H1 (cell line): ENCODE measurements around the gene SSX2B. TPM values are rescaled to one million over a fixed set of nuclear protein-coding genes. Genes with fewer than 3 reads are reported as not detected.

Experiments used
- polyA plus RNA-seq, 7 experiments: library from polyadenylated mRNA; depleted of rRNA in 3 of 7; stranded (reverse) in 5 of 7; unstranded in 2 of 7; fragments of >200 nt in 5 of 7; fragments of 200-250 nt in 2 of 7; gene quantifications; 1 replicate in 5 of 7; 2 replicates in 1 of 7; 4 replicates in 1 of 7; pipeline versions ENCODE4 v1.2.1 to v1.2.3, GENCODE V29; 2011 to 2013; ENCODE audit warnings: missing spikeins in 2 of 7, mixed read lengths in 2 of 7
- small RNA-seq: library from polyadenylated mRNA; stranded (forward); fragments of <200 nt; extraction: miRNeasy Mini kit (QIAGEN cat#:217004); gene quantifications from one replicate; pipeline ENCODE3, GENCODE V24; 2013; ENCODE audit not compliant: insufficient read depth
- total RNA-seq: library from RNA; stranded (reverse); fragmentation: NEBNext Ultra II Directional; extraction: Animal tissue kit (Norgen Biotek cat#: 25700); gene quantifications from 2 replicates; pipeline ENCODE4 v1.2.1, GENCODE V29; 2021

Gene SSX2B
- total and polyA plus RNA-seq, 2 of the 8 experiments (the other 6 are each of a cell fraction or from before 2014, with no cell fraction given) = not detected

Small RNAs within 50 kb of the gene (small RNA-seq; reads per million reads assigned to genes)
- gene AC244505.3 (not detected), gene AC244505.5 (not detected), gene AC244505.6 (not detected), gene AC244505.7 (not detected)

Other genes starting within 250 kb of the SSX2B start
- gene XAGE1B, start 234.2 kb upstream of the SSX2B start, total RNA-seq = not detected in 2 replicates
- not detected in 2 replicates for gene XAGE1B, start 234.2 kb upstream of the SSX2B start, polyA plus RNA-seq (2011; rRNA removed)
- not detected in 2 replicates for gene SSX7, start 96.4 kb upstream of the SSX2B start, total RNA-seq
- gene SSX7, start 96.4 kb upstream of the SSX2B start, polyA plus RNA-seq (2011; rRNA removed) = not detected in 2 replicates
- not detected in 2 replicates for gene SSX2, start 44.1 kb upstream of the SSX2B start, total RNA-seq
- not detected in 2 replicates for gene SSX2, start 44.1 kb upstream of the SSX2B start, polyA plus RNA-seq (2011; rRNA removed)
- gene SPANXN5, start 46.2 kb downstream of the SSX2B start, total RNA-seq = not detected in 2 replicates
- gene SPANXN5, start 46.2 kb downstream of the SSX2B start, polyA plus RNA-seq (2011; rRNA removed) = not detected in 2 replicates
- gene XAGE5, start 60.0 kb downstream of the SSX2B start, total RNA-seq = not detected in 2 replicates
- not detected in 2 replicates for gene XAGE5, start 60.0 kb downstream of the SSX2B start, polyA plus RNA-seq (2011; rRNA removed)
- not detected in 2 replicates for gene XAGE3, start 116.8 kb downstream of the SSX2B start, total RNA-seq
- gene XAGE3, start 116.8 kb downstream of the SSX2B start, polyA plus RNA-seq (2011; rRNA removed) = not detected in 2 replicates
- gene FAM156B, start 146.1 kb downstream of the SSX2B start, total RNA-seq = 9.1 and 10.7 TPM in 2 replicates
- gene FAM156B, start 146.1 kb downstream of the SSX2B start, polyA plus RNA-seq (2011; rRNA removed) = 31.3 and 36.2 TPM in 2 replicates
- 11.0 and 13.6 TPM in 2 replicates for gene FAM156A, start 207.3 kb downstream of the SSX2B start, total RNA-seq
- 11.7 and 16.0 TPM in 2 replicates for gene FAM156A, start 207.3 kb downstream of the SSX2B start, polyA plus RNA-seq (2011; rRNA removed)